Lower lobe of right lung (tissue), 2 donors: ENCODE data around the gene CTXND1. TPM values are rescaled to one million over a fixed set of nuclear protein-coding genes. Genes with fewer than 3 reads are reported as not detected.
A peak's percentile ranks its signal among the peaks of the same experiment; 100 is the strongest.

Experiments
- ATAC-seq, 2 donors: fragments of 200-7000 bp; cut with Tn5 transposase; one replicate each; pipeline ENCODE4 v1.9.1; 2020 to 2022; ENCODE audit warnings: mild to moderate bottlenecking in 2 of 2, moderate library complexity in 2 of 2
- DNase-seq: peaks from one replicate; pipeline ENCODE4 v3.0.0-alpha.2; 2020
- H3K27ac ChIP-seq: fragments of 200-600 bp; one replicate; pipeline ENCODE4 v1.8.0; 2022
- H3K27me3 ChIP-seq: fragments of 200-600 bp; one replicate; pipeline ENCODE4 v1.8.0; 2022; ENCODE audit warnings: low read depth
- H3K36me3 ChIP-seq: fragments of 200-600 bp; one replicate; pipeline ENCODE4 v1.8.0; 2022; ENCODE audit warnings: mild to moderate bottlenecking
- H3K4me1 ChIP-seq: fragments of 200-600 bp; one replicate; pipeline ENCODE4 v1.8.0; 2022
- H3K4me3 ChIP-seq: fragments of 200-600 bp; one replicate; pipeline ENCODE4 v1.8.0; 2022; ENCODE audit warnings: mild to moderate bottlenecking
- H3K9me3 ChIP-seq: fragments of 200-600 bp; one replicate; pipeline ENCODE4 v1.8.0; 2022
- CTCF ChIP-seq: fragments of 200-600 bp; IDR thresholded peaks from one replicate; pipeline ENCODE4 v1.8.0; 2022; ENCODE audit warnings: antibody characterized with exemption, mild to moderate bottlenecking
- intact Hi-C: fragments of 100-400 bp; cut with DNase I; formaldehyde crosslinking; loops from one replicate; pipeline ENCODE4 v1.11.0; 2022
- total RNA-seq: library from RNA; stranded (reverse); fragmentation: NEBNext Ultra II Directional; extraction: Animal tissue kit (Norgen Biotek cat#: 25700); gene quantifications from one replicate; pipeline ENCODE4 v1.2.1, GENCODE V29; 2021
- donor health status: DM: no; HTN: yes; CAD: no; lungs with severe emphysema.

CTXND1 gene
- total RNA-seq, 1 donor from 2014 or later: 1.8 TPM

- Histone ChIP-seq H3K36me3 (peaks cover 31% of the 10 kb centered on the region), H3K4me3 (no peak overlapping the region), H3K9me3 (no peaks in the 10 kb centered on the region), H3K27me3 (no peaks in the 10 kb centered on the region), H3K27ac (no peak overlapping the region), H3K4me1 (no peaks in the 10 kb centered on the region)
- DNase-seq (no peak), ATAC-seq (no peak)
- no peak for TF ChIP-seq CTCF
- intact Hi-C loops: no loop called here
These were observed 74.9 kb downstream of the CTXND1 start for GRCh38 chr15:80177156-80177555.

DNA sequence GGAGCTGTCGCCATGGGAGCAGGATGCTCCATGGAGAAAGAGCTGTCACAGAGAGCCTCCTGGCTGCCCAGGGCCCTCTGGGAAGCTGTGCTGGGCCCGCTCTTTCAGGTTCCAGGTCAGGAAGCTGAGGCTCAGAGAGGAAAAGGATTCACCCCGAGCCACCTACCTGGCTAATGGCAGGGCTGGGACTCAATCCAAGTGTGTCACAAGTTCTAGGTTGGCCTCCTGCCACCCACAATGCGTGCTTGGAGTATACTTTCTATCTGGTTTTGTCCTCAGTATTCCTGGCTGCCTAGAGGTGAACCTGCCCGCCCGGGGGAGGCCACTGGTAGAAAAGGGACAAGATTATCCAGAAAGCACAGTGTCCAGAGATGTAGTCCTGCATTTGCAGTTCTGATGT, 75.6 kb downstream of the CTXND1 start:
- no peak for ATAC-seq
- TF ChIP-seq CTCF: no peak
- Histone ChIP-seq H3K4me3 (no peak overlapping the region), H3K9me3 (no peaks in the 10 kb centered on the region), H3K27me3 (no peaks in the 10 kb centered on the region), H3K36me3 (peaks cover 24% of the 10 kb centered on the region), H3K27ac (no peak overlapping the region), H3K4me1 (no peaks in the 10 kb centered on the region)
- intact Hi-C loops: no loop called here
- no peak for DNase-seq

DNA sequence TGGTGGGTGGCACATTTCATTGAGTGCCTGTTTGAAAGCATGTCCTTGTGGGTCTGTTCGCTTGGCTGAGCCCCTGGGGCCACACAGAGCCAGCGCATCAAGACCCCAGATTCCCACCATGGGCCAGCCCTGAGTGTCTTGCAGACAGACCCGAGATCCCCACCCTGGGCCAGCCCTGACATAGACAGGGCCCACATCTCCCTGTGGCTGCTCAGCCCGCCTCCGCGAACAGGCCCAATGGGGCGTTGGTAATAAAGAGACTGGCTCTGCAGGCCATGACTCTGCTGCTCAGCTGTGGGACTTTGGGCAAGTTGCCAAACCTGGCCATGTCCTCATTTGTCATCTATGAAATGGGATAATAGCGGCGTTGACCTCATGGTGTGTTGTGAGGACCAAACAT, 76.6 kb downstream of the CTXND1 start:
- no peak for ATAC-seq
- Histone ChIP-seq H3K27me3 (no peaks in the 10 kb centered on the region), H3K4me1 (no peaks in the 10 kb centered on the region), H3K27ac (no peak overlapping the region), H3K36me3 (peaks cover 14% of the 10 kb centered on the region), H3K4me3 (no peak overlapping the region), H3K9me3 (no peaks in the 10 kb centered on the region)
- intact Hi-C loops: no loop called here
- no peak for TF ChIP-seq CTCF
- DNase-seq: no peak

- Histone ChIP-seq H3K27ac (no peak overlapping the region), H3K27me3 (no peaks in the 10 kb centered on the region), H3K9me3 (no peaks in the 10 kb centered on the region), H3K4me1 (no peaks in the 10 kb centered on the region), H3K4me3 (no peak overlapping the region), H3K36me3 (peaks cover 7% of the 10 kb centered on the region)
- TF ChIP-seq CTCF: no peak
- peak in 1 of 2 donors; percentile 12 for ATAC-seq
- intact Hi-C loops: no loop called here
- DNase-seq: no peak
These were observed 77.8 kb downstream of the CTXND1 start for GRCh38 chr15:80174017-80174746.

GRCh38 chr15:80173022-80173759, 78.8 kb downstream of the CTXND1 start:
- no peak overlapping the region for H3K4me3 ChIP-seq
- TF ChIP-seq CTCF: peak; percentile 78
- H3K4me1 ChIP-seq: no peaks in the 10 kb centered on the region
- no peak overlapping the region for H3K27ac ChIP-seq
- peaks cover 13% of the 10 kb centered on the region for H3K36me3 ChIP-seq
- no peaks in the 10 kb centered on the region for H3K9me3 ChIP-seq
- DNase-seq (peak; percentile 79), ATAC-seq (peak; percentile 88 to 92)
- no peaks in the 10 kb centered on the region for H3K27me3 ChIP-seq
- intact Hi-C loops: no loop called here
